NB4 (cell line): Measurements from ENCODE around the gene BBX.
A peak's percentile ranks its signal among the peaks of the same experiment; 100 is the strongest.

Experiments
- DNase-seq: peaks from one replicate; pipeline ENCODE4 v3.0.0; 2010; ENCODE audit warnings: low read depth
- H3K4me3 ChIP-seq: one replicate; pipeline ENCODE4 v1.5.1; 2011; ENCODE audit warnings: mild to moderate bottlenecking, low read depth, low read length, moderate library complexity
- MYC ChIP-seq: IDR thresholded peaks from 2 replicates; pipeline ENCODE4 v1.6.1; 2011; ENCODE audit warnings: low read depth, low read length
- POLR2A ChIP-seq: IDR thresholded peaks from 2 replicates; pipeline ENCODE4 v1.6.1; 2011; ENCODE audit warnings: mild to moderate bottlenecking; ENCODE audit not compliant: insufficient read length; ENCODE audit errors: extremely low read depth
- TF ChIP-seq, protein P1 (sequence below): IDR thresholded peaks from one replicate; pipeline ENCODE4 v1.5.1; 2012; ENCODE audit warnings: low read depth, low read length
- TF ChIP-seq, protein P2 (sequence below): IDR thresholded peaks from 2 replicates; pipeline ENCODE4 v1.6.1; 2011; ENCODE audit warnings: low read depth, low read length

The BBX gene

GRCh38 chr3:107627962-107628542, 105.3 kb downstream of the BBX start:
- TF ChIP-seq, protein P1, sequence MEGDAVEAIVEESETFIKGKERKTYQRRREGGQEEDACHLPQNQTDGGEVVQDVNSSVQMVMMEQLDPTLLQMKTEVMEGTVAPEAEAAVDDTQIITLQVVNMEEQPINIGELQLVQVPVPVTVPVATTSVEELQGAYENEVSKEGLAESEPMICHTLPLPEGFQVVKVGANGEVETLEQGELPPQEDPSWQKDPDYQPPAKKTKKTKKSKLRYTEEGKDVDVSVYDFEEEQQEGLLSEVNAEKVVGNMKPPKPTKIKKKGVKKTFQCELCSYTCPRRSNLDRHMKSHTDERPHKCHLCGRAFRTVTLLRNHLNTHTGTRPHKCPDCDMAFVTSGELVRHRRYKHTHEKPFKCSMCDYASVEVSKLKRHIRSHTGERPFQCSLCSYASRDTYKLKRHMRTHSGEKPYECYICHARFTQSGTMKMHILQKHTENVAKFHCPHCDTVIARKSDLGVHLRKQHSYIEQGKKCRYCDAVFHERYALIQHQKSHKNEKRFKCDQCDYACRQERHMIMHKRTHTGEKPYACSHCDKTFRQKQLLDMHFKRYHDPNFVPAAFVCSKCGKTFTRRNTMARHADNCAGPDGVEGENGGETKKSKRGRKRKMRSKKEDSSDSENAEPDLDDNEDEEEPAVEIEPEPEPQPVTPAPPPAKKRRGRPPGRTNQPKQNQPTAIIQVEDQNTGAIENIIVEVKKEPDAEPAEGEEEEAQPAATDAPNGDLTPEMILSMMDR = no peak
- TF ChIP-seq POLR2A (no peak), MYC (no peak)
- TF ChIP-seq, protein P2, sequence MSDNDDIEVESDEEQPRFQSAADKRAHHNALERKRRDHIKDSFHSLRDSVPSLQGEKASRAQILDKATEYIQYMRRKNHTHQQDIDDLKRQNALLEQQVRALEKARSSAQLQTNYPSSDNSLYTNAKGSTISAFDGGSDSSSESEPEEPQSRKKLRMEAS = no peak
- DNase-seq = no peak
- H3K4me3 ChIP-seq = no peak overlapping the region

GRCh38 chr3:107629566-107629965, 106.8 kb downstream of the BBX start:
- TF ChIP-seq, protein P2 = no peak
- TF ChIP-seq MYC (no peak), POLR2A (no peak)
- TF ChIP-seq, protein P1 = no peak
- H3K4me3 ChIP-seq = no peak overlapping the region
- DNase-seq = peak; percentile 14

DNA sequence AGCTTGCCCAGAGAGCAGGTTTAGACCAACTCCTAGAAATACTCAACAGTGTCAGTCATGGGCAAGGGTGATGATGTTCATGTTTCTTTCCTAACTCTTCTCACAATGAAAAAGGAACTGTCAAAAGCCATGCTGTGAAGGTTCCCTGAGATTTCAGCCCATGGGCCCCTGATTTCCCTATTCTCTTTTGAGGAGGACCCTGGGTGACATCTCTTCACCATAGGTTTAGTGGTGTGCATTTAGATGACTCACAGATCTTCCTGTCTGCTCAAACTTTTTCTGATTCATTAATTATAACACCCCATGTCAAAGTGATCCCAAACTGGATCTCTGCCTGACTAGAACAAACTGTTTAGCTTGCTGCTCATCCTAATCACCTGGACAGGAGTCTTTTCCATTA, 108.0 kb downstream of the BBX start:
- peak; percentile 37 for DNase-seq
- TF ChIP-seq MYC (no peak), POLR2A (no peak)
- TF ChIP-seq, protein P2 = no peak
- TF ChIP-seq, protein P1 = no peak
- H3K4me3 ChIP-seq = no peak overlapping the region

- TF ChIP-seq, protein P1 = no peak
- TF ChIP-seq, protein P2 = no peak
- TF ChIP-seq MYC (no peak), POLR2A (no peak)
- no peak overlapping the region for H3K4me3 ChIP-seq
- DNase-seq = no peak
Measured at GRCh38 chr3:107632576-107632975, 109.8 kb downstream of the BBX start.

GRCh38 chr3:107633327-107634098, 110.8 kb downstream of the BBX start:
- no peak overlapping the region for H3K4me3 ChIP-seq
- peak; percentile 66 for DNase-seq
- TF ChIP-seq MYC = no peak
- TF ChIP-seq POLR2A = no peak
- TF ChIP-seq, protein P2 = no peak
- TF ChIP-seq, protein P1 = no peak
